Osteoblast (primary cell): ENCODE measurements around the gene CACNA1D. TPM values are rescaled to one million over a fixed set of nuclear protein-coding genes. Genes with fewer than 3 reads are reported as not detected.

Source experiments
- DNase-seq: peaks from one replicate; pipeline ENCODE4 v3.0.0; 2011; ENCODE audit warnings: low spot score, mixed read lengths; ENCODE audit not compliant: insufficient read length; ENCODE audit errors: missing footprints
- H2AFZ ChIP-seq: 2 replicates; pipeline ENCODE4 v1.6.0; 2011; ENCODE audit warnings: mild to moderate bottlenecking, low read length
- H3K27ac ChIP-seq: 2 replicates; pipeline ENCODE4 v1.5.1; 2011; ENCODE audit warnings: mild to moderate bottlenecking, low read depth, low read length, moderate library complexity
- H3K27me3 ChIP-seq: 2 replicates; pipeline ENCODE4 v1.6.0; 2012; ENCODE audit warnings: mild to moderate bottlenecking, control low read depth, inconsistent platforms, low read length, moderate library complexity; ENCODE audit not compliant: insufficient read depth
- H3K36me3 ChIP-seq: 2 replicates; pipeline ENCODE4 v1.5.1; 2011; ENCODE audit warnings: mild to moderate bottlenecking, low read length, control low read depth, moderate library complexity; ENCODE audit not compliant: insufficient read depth
- H3K4me1 ChIP-seq: 2 replicates; pipeline ENCODE4 v1.5.1; 2011; ENCODE audit warnings: mild to moderate bottlenecking, low read length, control low read depth, moderate library complexity; ENCODE audit not compliant: insufficient read depth
- H3K4me2 ChIP-seq: 2 replicates; pipeline ENCODE4 v1.6.0; 2011; ENCODE audit warnings: mild to moderate bottlenecking, low read length; ENCODE audit not compliant: insufficient read depth
- H3K4me3 ChIP-seq: fragments of 200-600 bp; sonication (generic); 3 replicates; pipeline ENCODE4 v1.5.1; 2012; ENCODE audit warnings: mild to moderate bottlenecking, low read length, inconsistent platforms; ENCODE audit not compliant: insufficient read depth
- H3K79me2 ChIP-seq: 2 replicates; pipeline ENCODE4 v1.6.0; 2012; ENCODE audit warnings: mild to moderate bottlenecking, low read length, control low read depth, inconsistent platforms; ENCODE audit not compliant: insufficient read depth
- H3K9me3 ChIP-seq: 2 replicates; pipeline ENCODE4 v1.5.1; 2011; ENCODE audit warnings: low read depth, low read length, control low read depth
- H4K20me1 ChIP-seq: 2 replicates; pipeline ENCODE4 v1.6.0; 2012; ENCODE audit warnings: mild to moderate bottlenecking, low read length, control low read depth; ENCODE audit not compliant: insufficient read depth
- CTCF ChIP-seq: IDR thresholded peaks from 2 replicates; pipeline ENCODE4 v1.5.1; 2011; ENCODE audit warnings: mild to moderate bottlenecking, low read depth, low read length, moderate library complexity; ENCODE audit errors: extremely low read depth
- total RNA-seq: library from RNA; depleted of rRNA; stranded (reverse); fragments of >200 nt; gene quantifications from 2 replicates; pipeline ENCODE4 v1.2.3, GENCODE V29; 2012

The CACNA1D gene
- total RNA-seq, 1 donor: under 0.01 TPM

- H3K4me1 ChIP-seq: no peaks in the 10 kb centered on the region
- no peak overlapping the region for H3K4me3 ChIP-seq
- TF ChIP-seq CTCF: no peak
- H3K4me2 ChIP-seq: no peak overlapping the region
- no peaks in the 10 kb centered on the region for H3K36me3 ChIP-seq
- DNase-seq: no peak
- H3K9me3 ChIP-seq: no peaks in the 10 kb centered on the region
- H2AFZ ChIP-seq: no peak overlapping the region
- H3K27ac ChIP-seq: no peak overlapping the region
- H4K20me1 ChIP-seq: no peaks in the 10 kb centered on the region
- no peaks in the 10 kb centered on the region for H3K79me2 ChIP-seq
- no peaks in the 10 kb centered on the region for H3K27me3 ChIP-seq
These were observed 16.8 kb downstream of the CACNA1D start for GRCh38 chr3:53511246-53511645.

- H3K4me3 ChIP-seq: no peak overlapping the region
- no peak for DNase-seq
- TF ChIP-seq CTCF: peak; percentile 16
- no peaks in the 10 kb centered on the region for H3K79me2 ChIP-seq
- H4K20me1 ChIP-seq: no peaks in the 10 kb centered on the region
- H3K27ac ChIP-seq: no peak overlapping the region
- no peaks in the 10 kb centered on the region for H3K27me3 ChIP-seq
- no peak overlapping the region for H3K4me2 ChIP-seq
- H3K4me1 ChIP-seq: no peaks in the 10 kb centered on the region
- H2AFZ ChIP-seq: no peak overlapping the region
- no peaks in the 10 kb centered on the region for H3K36me3 ChIP-seq
- H3K9me3 ChIP-seq: no peaks in the 10 kb centered on the region
These were observed 19.3 kb downstream of the CACNA1D start for GRCh38 chr3:53513556-53514190.

- TF ChIP-seq CTCF: no peak
- no peaks in the 10 kb centered on the region for H3K4me1 ChIP-seq
- H2AFZ ChIP-seq: no peak overlapping the region
- H4K20me1 ChIP-seq: no peaks in the 10 kb centered on the region
- H3K79me2 ChIP-seq: no peaks in the 10 kb centered on the region
- H3K9me3 ChIP-seq: no peaks in the 10 kb centered on the region
- no peaks in the 10 kb centered on the region for H3K36me3 ChIP-seq
- no peak overlapping the region for H3K4me3 ChIP-seq
- no peak overlapping the region for H3K4me2 ChIP-seq
- H3K27ac ChIP-seq: no peak overlapping the region
- no peaks in the 10 kb centered on the region for H3K27me3 ChIP-seq
- no peak for DNase-seq
These were observed 21.9 kb downstream of the CACNA1D start for GRCh38 chr3:53516339-53516738.

GRCh38 chr3:53518495-53518981 lies 24.1 kb downstream of the CACNA1D start:
- DNase-seq: no peak
- Histone ChIP-seq H3K27ac (no peak overlapping the region), H3K27me3 (no peaks in the 10 kb centered on the region), H3K4me3 (no peak overlapping the region), H4K20me1 (no peaks in the 10 kb centered on the region), H3K4me1 (no peaks in the 10 kb centered on the region), H3K4me2 (no peak overlapping the region), H3K79me2 (no peaks in the 10 kb centered on the region), H2AFZ (no peak overlapping the region), H3K36me3 (no peaks in the 10 kb centered on the region), H3K9me3 (no peaks in the 10 kb centered on the region)
- TF ChIP-seq CTCF: no peak
